ENCODE measurements around the gene ADCY2.

Gene ADCY2

DNA sequence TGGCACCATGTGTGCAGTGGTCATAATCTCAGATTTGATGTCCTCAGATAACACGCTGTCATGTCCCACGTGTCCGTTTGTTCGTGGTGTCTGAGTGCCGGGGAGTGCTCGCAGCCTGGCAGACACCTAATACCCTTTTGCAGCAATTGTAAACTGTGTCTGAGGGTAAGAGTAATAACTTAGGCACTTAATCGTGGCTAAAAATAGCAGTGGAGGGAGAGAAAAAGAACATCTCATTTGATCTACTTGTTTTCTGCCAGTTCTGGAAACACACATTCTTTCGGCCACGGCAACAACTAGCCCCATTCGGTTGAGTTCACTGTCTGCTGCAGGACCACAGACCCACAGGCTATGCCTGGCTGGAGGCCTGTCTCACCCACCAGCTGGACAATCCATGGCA, 16.5 kb downstream of the ADCY2 start:
- Histone ChIP-seq H3K36me3 (no peaks in the 10 kb centered on the region), H3K27ac (no peak overlapping the region), H3K9me3 (no peaks in the 10 kb centered on the region), H3K4me3 (no peak overlapping the region), H3K27me3 (no peaks in the 10 kb centered on the region), H3K4me1 (no peaks in the 10 kb centered on the region)
- intact Hi-C loops (cut with DNase I; ENCODE audit: low total_unique reads), result no loop called here
- no peak for TF ChIP-seq CTCF (IDR thresholded peaks at IDR 0.05)
- DNase-seq, result no peak

GRCh38 chr5:7415123-7415522, 19.2 kb downstream of the ADCY2 start:
- Histone ChIP-seq H3K27ac (no peak overlapping the region), H3K4me3 (no peak overlapping the region), H3K9me3 (no peaks in the 10 kb centered on the region), H3K27me3 (peaks cover 0 to 3% of the 10 kb centered on the region in 2 donors), H3K4me1 (no peaks in the 10 kb centered on the region), H3K36me3 (no peaks in the 10 kb centered on the region)
- TF ChIP-seq CTCF (IDR thresholded peaks at IDR 0.05), result no peak
- DNase-seq, result no peak
- intact Hi-C loops (cut with DNase I; ENCODE audit: low total_unique reads), result no loop called here

DNA sequence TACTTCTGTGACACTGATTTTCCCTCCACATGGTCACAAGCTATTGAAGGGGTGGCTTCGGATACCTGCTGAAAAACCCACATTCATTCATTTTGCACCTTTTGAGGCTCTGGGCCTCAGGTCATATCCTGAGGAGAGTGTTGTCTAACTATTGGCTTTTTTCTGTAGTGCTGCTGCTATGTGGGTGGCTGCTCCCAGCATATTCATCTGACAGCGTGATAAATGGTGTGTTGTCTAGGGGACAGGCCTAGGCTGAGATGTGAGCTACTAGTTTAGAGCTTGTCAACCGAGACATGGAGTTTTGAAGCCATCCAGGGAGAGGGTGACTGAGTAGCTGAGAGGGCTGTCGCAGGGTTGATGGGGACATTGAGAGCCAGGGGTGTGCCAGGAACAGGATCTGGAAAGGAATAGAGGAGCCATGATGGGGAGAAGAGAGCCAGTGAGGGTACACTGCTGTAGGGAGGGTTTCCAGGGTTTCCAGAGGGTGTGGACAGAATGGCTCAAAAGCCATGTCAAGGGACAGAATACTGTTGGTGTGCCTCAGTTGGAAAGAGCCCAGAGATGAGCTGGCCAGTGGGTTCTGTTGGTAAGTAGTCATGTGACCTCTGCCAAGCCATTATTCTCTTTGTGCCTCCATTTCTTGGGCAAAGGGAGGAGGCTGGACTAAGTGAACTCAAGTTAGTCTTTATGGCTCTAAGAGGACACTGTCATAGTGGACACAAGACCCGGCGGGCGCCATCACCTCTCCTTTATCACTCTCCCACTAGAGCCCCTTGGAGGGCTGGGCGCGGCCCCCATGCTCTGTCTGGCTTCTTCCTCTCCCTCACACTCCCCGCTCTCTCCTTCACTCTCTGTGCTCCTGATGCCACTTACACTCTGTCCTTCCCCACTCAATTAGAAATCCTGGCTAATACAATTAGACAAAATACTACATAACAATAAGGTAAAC, 19.9 kb downstream of the ADCY2 start:
- DNase-seq, result no peak
- intact Hi-C loops (cut with DNase I; ENCODE audit: low total_unique reads), result no loop called here
- Histone ChIP-seq H3K9me3 (no peaks in the 10 kb centered on the region), H3K27ac (no peak overlapping the region), H3K4me3 (no peak overlapping the region), H3K4me1 (peaks cover 0 to 6% (median 0%) of the 10 kb centered on the region in 4 donors), H3K27me3 (peaks cover 0 to 3% of the 10 kb centered on the region in 2 donors), H3K36me3 (no peaks in the 10 kb centered on the region)
- no peak for TF ChIP-seq CTCF (IDR thresholded peaks at IDR 0.05)

DNA sequence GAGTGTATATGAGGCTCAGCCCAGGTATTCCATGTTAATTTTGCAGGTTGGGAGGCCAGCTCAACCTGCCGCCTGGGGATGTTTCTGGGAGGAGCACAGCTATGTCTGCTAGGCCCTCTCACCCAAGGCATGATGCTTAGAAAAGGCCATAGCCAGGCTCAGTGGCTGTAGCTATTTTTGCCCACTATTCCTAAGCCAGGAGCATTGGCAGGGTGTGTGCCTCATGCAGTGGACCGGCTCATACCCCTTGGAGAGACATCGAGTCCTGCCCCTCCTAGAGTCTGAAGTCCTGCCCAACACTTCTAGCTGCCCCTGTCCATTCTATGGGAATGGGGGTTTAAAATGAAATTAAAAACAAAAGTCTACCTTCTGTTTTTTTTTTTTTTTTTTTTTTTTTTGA, 22.3 kb downstream of the ADCY2 start:
- intact Hi-C loops (cut with DNase I; ENCODE audit: low total_unique reads), result no loop called here
- Histone ChIP-seq H3K27me3 (peaks cover 0 to 3% of the 10 kb centered on the region in 2 donors), H3K27ac (no peak overlapping the region), H3K36me3 (no peaks in the 10 kb centered on the region), H3K4me1 (peaks cover 0 to 12% (median 0%) of the 10 kb centered on the region in 4 donors), H3K4me3 (no peak overlapping the region), H3K9me3 (no peaks in the 10 kb centered on the region)
- DNase-seq, result no peak
- no peak for TF ChIP-seq CTCF (IDR thresholded peaks at IDR 0.05)

DNA sequence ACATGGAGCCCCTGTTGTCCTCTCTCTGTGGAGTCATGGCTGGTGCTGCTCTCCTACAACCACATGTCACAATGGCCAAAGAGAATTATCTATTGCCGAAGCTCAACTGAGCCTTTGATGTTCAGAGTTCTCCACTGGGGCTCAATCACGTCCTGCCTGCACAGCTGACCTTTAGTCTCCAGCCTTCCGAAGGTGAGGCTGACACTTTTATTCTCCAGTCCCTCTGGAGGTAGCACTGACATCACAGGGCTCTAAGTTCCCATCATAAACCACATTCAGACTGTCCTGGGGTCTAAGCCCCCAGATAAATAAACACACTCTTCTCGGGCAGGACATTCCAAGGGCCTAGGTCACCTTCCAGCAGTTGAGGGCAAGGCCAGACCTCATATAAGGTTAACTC, 23.4 kb downstream of the ADCY2 start:
- no peak for DNase-seq
- no peaks in the 10 kb centered on the region for H3K36me3 ChIP-seq
- no peak overlapping the region for H3K27ac ChIP-seq
- peaks cover 0 to 12% (median 0%) of the 10 kb centered on the region in 4 donors for H3K4me1 ChIP-seq
- no peak for TF ChIP-seq CTCF (IDR thresholded peaks at IDR 0.05)
- intact Hi-C loops (cut with DNase I; ENCODE audit: low total_unique reads), result no loop called here
- peaks cover 0 to 3% of the 10 kb centered on the region in 2 donors for H3K27me3 ChIP-seq
- no peak overlapping the region for H3K4me3 ChIP-seq
- no peaks in the 10 kb centered on the region for H3K9me3 ChIP-seq
